Measurements from ENCODE around the gene ANTXR1. TPM values are rescaled to one million over a fixed set of nuclear protein-coding genes. Genes with fewer than 3 reads are reported as not detected.

Gene ANTXR1
- total and polyA plus RNA-seq, 9 of the 15 experiments (the other 6 are each of a cell fraction or from before 2014, with no cell fraction given) = 0.07 to 1.00 (median 0.54) TPM

DNA sequence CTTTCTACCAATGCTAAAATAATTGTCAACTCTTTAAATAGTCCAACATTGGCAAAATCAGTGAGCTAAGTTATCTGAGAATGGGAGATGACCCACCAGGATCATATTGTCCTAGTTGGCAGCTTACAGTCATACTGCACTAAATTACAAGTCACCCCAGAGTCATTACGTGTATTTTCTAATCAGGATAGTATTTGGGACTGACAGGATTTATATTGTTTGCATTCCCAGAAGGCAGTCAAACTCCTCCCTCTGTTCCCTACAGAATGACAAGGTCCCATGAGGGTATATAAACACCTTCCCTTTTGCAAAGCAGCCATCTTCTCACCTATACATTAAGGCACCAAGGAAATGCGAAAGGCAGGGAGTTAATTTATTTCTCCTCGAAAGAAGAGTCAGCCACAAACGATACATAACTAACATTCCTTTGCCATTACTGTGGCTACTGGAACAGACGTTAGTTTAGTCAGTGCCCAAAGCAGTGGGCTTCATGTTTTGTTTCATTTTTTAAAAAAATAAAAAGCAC is 125.3 kb downstream of the ANTXR1 start (continued):
- TF ChIP-seq, protein P1, sequence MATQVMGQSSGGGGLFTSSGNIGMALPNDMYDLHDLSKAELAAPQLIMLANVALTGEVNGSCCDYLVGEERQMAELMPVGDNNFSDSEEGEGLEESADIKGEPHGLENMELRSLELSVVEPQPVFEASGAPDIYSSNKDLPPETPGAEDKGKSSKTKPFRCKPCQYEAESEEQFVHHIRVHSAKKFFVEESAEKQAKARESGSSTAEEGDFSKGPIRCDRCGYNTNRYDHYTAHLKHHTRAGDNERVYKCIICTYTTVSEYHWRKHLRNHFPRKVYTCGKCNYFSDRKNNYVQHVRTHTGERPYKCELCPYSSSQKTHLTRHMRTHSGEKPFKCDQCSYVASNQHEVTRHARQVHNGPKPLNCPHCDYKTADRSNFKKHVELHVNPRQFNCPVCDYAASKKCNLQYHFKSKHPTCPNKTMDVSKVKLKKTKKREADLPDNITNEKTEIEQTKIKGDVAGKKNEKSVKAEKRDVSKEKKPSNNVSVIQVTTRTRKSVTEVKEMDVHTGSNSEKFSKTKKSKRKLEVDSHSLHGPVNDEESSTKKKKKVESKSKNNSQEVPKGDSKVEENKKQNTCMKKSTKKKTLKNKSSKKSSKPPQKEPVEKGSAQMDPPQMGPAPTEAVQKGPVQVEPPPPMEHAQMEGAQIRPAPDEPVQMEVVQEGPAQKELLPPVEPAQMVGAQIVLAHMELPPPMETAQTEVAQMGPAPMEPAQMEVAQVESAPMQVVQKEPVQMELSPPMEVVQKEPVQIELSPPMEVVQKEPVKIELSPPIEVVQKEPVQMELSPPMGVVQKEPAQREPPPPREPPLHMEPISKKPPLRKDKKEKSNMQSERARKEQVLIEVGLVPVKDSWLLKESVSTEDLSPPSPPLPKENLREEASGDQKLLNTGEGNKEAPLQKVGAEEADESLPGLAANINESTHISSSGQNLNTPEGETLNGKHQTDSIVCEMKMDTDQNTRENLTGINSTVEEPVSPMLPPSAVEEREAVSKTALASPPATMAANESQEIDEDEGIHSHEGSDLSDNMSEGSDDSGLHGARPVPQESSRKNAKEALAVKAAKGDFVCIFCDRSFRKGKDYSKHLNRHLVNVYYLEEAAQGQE (IDR thresholded peaks at IDR 0.05; ENCODE audit: borderline replicate concordance) = no peak
- TF ChIP-seq, protein P1 (CRISPR knock-in tag; IDR thresholded peaks at IDR 0.05; ENCODE audit: low read depth) = no peak
